Activated naive CD4-positive, alpha-beta T cell treated with anti-CD3 and anti-CD28 coated beads, Interleukin-2, amount 50 U/mL, for 24 hours (primary cell): ENCODE results near the gene MSH2.
A peak's percentile ranks its signal among the peaks of the same experiment; 100 is the strongest.
"Not testable (repeated sequence)": the region's sequence is repeated elsewhere in the genome, so short reads cannot be mapped to it uniquely, and the experiment has no call there.

Experiments used
- H3K27ac Mint-ChIP-seq: one replicate; pipeline ENCODE4 v1.8.0; 2021; ENCODE audit warnings: mild to moderate bottlenecking, mixed read lengths
- H3K27me3 Mint-ChIP-seq: one replicate; pipeline ENCODE4 v1.8.0; 2021; ENCODE audit warnings: mixed read lengths
- H3K36me3 Mint-ChIP-seq: one replicate; pipeline ENCODE4 v1.8.0; 2021; ENCODE audit warnings: mixed read lengths
- H3K4me1 Mint-ChIP-seq: one replicate; pipeline ENCODE4 v1.8.0; 2021; ENCODE audit warnings: mixed read lengths
- H3K4me3 Mint-ChIP-seq: one replicate; pipeline ENCODE4 v1.8.0; 2021; ENCODE audit warnings: mild to moderate bottlenecking, mixed read lengths
- H3K9me3 Mint-ChIP-seq: one replicate; pipeline ENCODE4 v1.8.0; 2021; ENCODE audit warnings: mixed read lengths

The MSH2 gene

GRCh38 chr2:47402805-47403608 lies at the start of gene MSH2:
MSH2 (plus strand) TSS chr2:47403156; CDS start chr2:47403192, 36 bp downstream.
- Mint-ChIP-seq H3K4me1 (peaks cover 41% of the 10 kb centered on the region), H3K27me3 (no peaks in the 10 kb centered on the region), H3K9me3 (no peaks in the 10 kb centered on the region), H3K4me3 (peak within 1 kb of the TSS; percentile 97), H3K36me3 (peaks cover 12% of the 10 kb centered on the region), H3K27ac (peak within 1 kb of the TSS; percentile 97)

GRCh38 chr2:47354013-47354847 lies 48.7 kb upstream of the MSH2 start:
- Mint-ChIP-seq H3K27me3 (no peaks in the 10 kb centered on the region), H3K27ac (no peak overlapping the region), H3K4me1 (no peaks in the 10 kb centered on the region), H3K9me3 (no peaks in the 10 kb centered on the region), H3K36me3 (no peaks in the 10 kb centered on the region), H3K4me3 (no peak overlapping the region)

- Mint-ChIP-seq H3K4me1 (no peaks in the 10 kb centered on the region), H3K27ac (no peak overlapping the region), H3K27me3 (no peaks in the 10 kb centered on the region), H3K4me3 (no peak overlapping the region), H3K9me3 (no peaks in the 10 kb centered on the region), H3K36me3 (no peaks in the 10 kb centered on the region)
Observed at GRCh38 chr2:47354848-47355204, 48.1 kb upstream of the MSH2 start.

- no peaks in the 10 kb centered on the region for H3K27me3 Mint-ChIP-seq
- no peaks in the 10 kb centered on the region for H3K4me1 Mint-ChIP-seq
- H3K27ac Mint-ChIP-seq = no peak overlapping the region
- no peaks in the 10 kb centered on the region for H3K36me3 Mint-ChIP-seq
- H3K4me3 Mint-ChIP-seq = no peak overlapping the region
- no peaks in the 10 kb centered on the region for H3K9me3 Mint-ChIP-seq
Observed at GRCh38 chr2:47357483-47357882, 45.5 kb upstream of the MSH2 start.

GRCh38 chr2:47359375-47359868 lies 43.5 kb upstream of the MSH2 start:
- no peaks in the 10 kb centered on the region for H3K9me3 Mint-ChIP-seq
- no peaks in the 10 kb centered on the region for H3K27me3 Mint-ChIP-seq
- no peaks in the 10 kb centered on the region for H3K4me1 Mint-ChIP-seq
- H3K4me3 Mint-ChIP-seq = no peak overlapping the region
- H3K36me3 Mint-ChIP-seq = no peaks in the 10 kb centered on the region
- H3K27ac Mint-ChIP-seq = no peak overlapping the region

- Mint-ChIP-seq H3K27ac (no peak overlapping the region), H3K4me3 (no peak overlapping the region), H3K27me3 (no peaks in the 10 kb centered on the region), H3K36me3 (no peaks in the 10 kb centered on the region), H3K4me1 (no peaks in the 10 kb centered on the region), H3K9me3 (no peaks in the 10 kb centered on the region)
Observed at GRCh38 chr2:47360283-47360682, 42.7 kb upstream of the MSH2 start.

GRCh38 chr2:47360927-47361326 lies 42.0 kb upstream of the MSH2 start:
- Mint-ChIP-seq H3K4me3 (no peak overlapping the region), H3K4me1 (no peaks in the 10 kb centered on the region), H3K27me3 (no peaks in the 10 kb centered on the region), H3K9me3 (no peaks in the 10 kb centered on the region), H3K27ac (no peak overlapping the region), H3K36me3 (no peaks in the 10 kb centered on the region)

- H3K4me1 Mint-ChIP-seq, H3K27ac Mint-ChIP-seq, H3K4me3 Mint-ChIP-seq, H3K27me3 Mint-ChIP-seq, H3K36me3 Mint-ChIP-seq, H3K9me3 Mint-ChIP-seq: not testable (repeated sequence)
Observed at GRCh38 chr2:47361505-47362229, 41.3 kb upstream of the MSH2 start.

GRCh38 chr2:47373747-47374146 lies 29.2 kb upstream of the MSH2 start:
- Mint-ChIP-seq H3K27me3 (peaks cover 7% of the 10 kb centered on the region), H3K27ac (no peak overlapping the region), H3K4me1 (no peaks in the 10 kb centered on the region), H3K4me3 (no peak overlapping the region), H3K36me3 (no peaks in the 10 kb centered on the region), H3K9me3 (no peaks in the 10 kb centered on the region)

GRCh38 chr2:47375307-47375706 lies 27.6 kb upstream of the MSH2 start:
- Mint-ChIP-seq H3K4me1 (no peaks in the 10 kb centered on the region), H3K4me3 (no peak overlapping the region), H3K27me3 (peaks cover 5% of the 10 kb centered on the region), H3K9me3 (no peaks in the 10 kb centered on the region), H3K27ac (no peak overlapping the region), H3K36me3 (no peaks in the 10 kb centered on the region)

- no peak overlapping the region for H3K27ac Mint-ChIP-seq
- H3K4me1 Mint-ChIP-seq = no peaks in the 10 kb centered on the region
- H3K9me3 Mint-ChIP-seq = no peaks in the 10 kb centered on the region
- H3K36me3 Mint-ChIP-seq = no peaks in the 10 kb centered on the region
- H3K4me3 Mint-ChIP-seq = no peak overlapping the region
- peaks cover 1% of the 10 kb centered on the region for H3K27me3 Mint-ChIP-seq
Observed at GRCh38 chr2:47379384-47379783, 23.6 kb upstream of the MSH2 start.

- Mint-ChIP-seq H3K27ac (no peak overlapping the region), H3K27me3 (peaks cover 1% of the 10 kb centered on the region), H3K36me3 (no peaks in the 10 kb centered on the region), H3K9me3 (no peaks in the 10 kb centered on the region), H3K4me3 (no peak overlapping the region), H3K4me1 (no peaks in the 10 kb centered on the region)
Observed at GRCh38 chr2:47381408-47381807, 21.5 kb upstream of the MSH2 start.

- H3K4me3 Mint-ChIP-seq = no peak overlapping the region
- no peaks in the 10 kb centered on the region for H3K4me1 Mint-ChIP-seq
- no peak overlapping the region for H3K27ac Mint-ChIP-seq
- no peaks in the 10 kb centered on the region for H3K9me3 Mint-ChIP-seq
- no peaks in the 10 kb centered on the region for H3K36me3 Mint-ChIP-seq
- peaks cover 1% of the 10 kb centered on the region for H3K27me3 Mint-ChIP-seq
Observed at GRCh38 chr2:47386551-47386950, 16.4 kb upstream of the MSH2 start.

GRCh38 chr2:47388888-47389287 lies 14.1 kb upstream of the MSH2 start:
- Mint-ChIP-seq H3K36me3 (no peaks in the 10 kb centered on the region), H3K27ac (peak overlapping the region; percentile 0), H3K27me3 (peaks cover under 1% of the 10 kb centered on the region)

GRCh38 chr2:47389692-47390091 lies 13.3 kb upstream of the MSH2 start:
- H3K27me3 Mint-ChIP-seq = no peaks in the 10 kb centered on the region
- H3K4me3 Mint-ChIP-seq = no peak overlapping the region
- H3K4me1 Mint-ChIP-seq = no peaks in the 10 kb centered on the region
- no peaks in the 10 kb centered on the region for H3K36me3 Mint-ChIP-seq
- H3K9me3 Mint-ChIP-seq = no peaks in the 10 kb centered on the region
- H3K27ac Mint-ChIP-seq = no peak overlapping the region

More at GRCh38 chr2:47388888-47389287, 14.1 kb upstream of the MSH2 start:
- Mint-ChIP-seq H3K9me3 (no peaks in the 10 kb centered on the region), H3K4me3 (no peak overlapping the region), H3K4me1 (no peaks in the 10 kb centered on the region)
